AG08396 (cell line): ENCODE data around the gene SRCAP.

ENCODE experiments used
- DNase-seq: peaks from one replicate; pipeline ENCODE4 v3.0.0; 2012; ENCODE audit warnings: low spot score, mixed read lengths

SRCAP gene

GRCh38 chr16:30758988-30759491, 60.1 kb downstream of the SRCAP start:
- no peak for DNase-seq

- DNase-seq = no peak
These were observed 61.1 kb downstream of the SRCAP start for GRCh38 chr16:30760001-30760559.

GRCh38 chr16:30760577-30761426, 61.8 kb downstream of the SRCAP start:
- no peak for DNase-seq

- peak; percentile 57 for DNase-seq
These were observed 62.5 kb downstream of the SRCAP start for GRCh38 chr16:30761427-30761927.

- peak; percentile 100 for DNase-seq
These were observed 63.2 kb downstream of the SRCAP start, which contains the start of the genes CFAP119 and RNF40 for GRCh38 chr16:30761928-30762902. CFAP119 (minus strand) TSS chr16:30762062; CDS start chr16:30761748, 314 bp downstream. RNF40 (plus strand) TSS chr16:30762322; CDS start chr16:30762546, 224 bp downstream.

- no peak for DNase-seq
These were observed 64.2 kb downstream of the SRCAP start for GRCh38 chr16:30762991-30763725.

- DNase-seq = no peak
These were observed 65.1 kb downstream of the SRCAP start for GRCh38 chr16:30764086-30764485.

- no peak for DNase-seq
These were observed 66.0 kb downstream of the SRCAP start for GRCh38 chr16:30764816-30765465.

- no peak for DNase-seq
These were observed 67.4 kb downstream of the SRCAP start for GRCh38 chr16:30766206-30766932.

GRCh38 chr16:30766933-30767284, 67.9 kb downstream of the SRCAP start:
- no peak for DNase-seq

GRCh38 chr16:30767767-30768465, 68.9 kb downstream of the SRCAP start:
- DNase-seq = no peak

- no peak for DNase-seq
These were observed 69.7 kb downstream of the SRCAP start for GRCh38 chr16:30768583-30769181.

- no peak for DNase-seq
These were observed 70.6 kb downstream of the SRCAP start for GRCh38 chr16:30769379-30770089.

- DNase-seq = no peak
These were observed 72.8 kb downstream of the SRCAP start for GRCh38 chr16:30771726-30772125.

- no peak for DNase-seq
These were observed 74.9 kb downstream of the SRCAP start for GRCh38 chr16:30773826-30774225.

GRCh38 chr16:30774367-30775130, 75.6 kb downstream of the SRCAP start:
- DNase-seq = no peak

GRCh38 chr16:30775131-30775391, 76.1 kb downstream of the SRCAP start:
- DNase-seq = no peak
